ENCODE results near the gene TEAD1. TPM values are rescaled to one million over a fixed set of nuclear protein-coding genes. Genes with fewer than 3 reads are reported as not detected.

TEAD1 gene
- total and polyA plus RNA-seq, 9 of the 15 experiments (the other 6 are each of a cell fraction or from before 2014, with no cell fraction given) = 1.7 to 17.7 (median 10.8) TPM

GRCh38 chr11:12681466-12681865 lies 7.2 kb downstream of the TEAD1 start:
- Histone ChIP-seq H4K20me1 (replicated peaks; ENCODE audit: control insufficient read depth, insufficient read depth, low read length) (peaks cover 15% of the 10 kb centered on the region), H3K36me3 (ENCODE audit: control insufficient read depth, insufficient read depth, low read length) (0 out of 3 replicates have a peak, but pooled peaks cover 6% of the 10 kb centered on the region), H3K79me2 (ENCODE audit: control insufficient read depth, insufficient read depth, low read length) (peaks cover 28% of the 10 kb centered on the region), H3K9me1 (ENCODE audit: control insufficient read depth, insufficient read depth, low read length) (no peaks in the 10 kb centered on the region), H3K9ac (ENCODE audit: insufficient read depth in 1 of 2, low read depth in 2 of 2, low read length in 2 of 2) (peak overlapping the region in 1 of 2 experiments; percentile 30; a peak in 1 of 4 replicates), H3K4me2 (ENCODE audit: insufficient read depth, low read length) (no peak overlapping the region; the same call in 1 of the 2 replicates), H2AFZ (ENCODE audit: low read depth, low read length) (no peak overlapping the region), H3K27me3 (ENCODE audit: control insufficient read depth in 2 of 2, insufficient read depth in 2 of 2, low read length in 2 of 2) (no peaks in the 10 kb centered on the region), H3K27ac (ENCODE audit: extremely low read depth, low read depth, low read length) (no peak overlapping the region), H3K4me1 (replicated peaks in 1 of 2; ENCODE audit: control insufficient read depth in 2 of 2, insufficient read depth in 2 of 2, low read length in 2 of 2) (peaks cover 12 to 28% of the 10 kb centered on the region in 2 experiments; a peak in 4 of 5 replicates), H3K9me3 (replicated peaks; ENCODE audit: control insufficient read depth, insufficient read depth, low read depth, low read length) (no peaks in the 10 kb centered on the region), H3K4me3 (no peak overlapping the region)
- ChIA-PET CTCF (ENCODE audit: low intra/inter-chr PET ratio) (no interaction called here), POLR2A (interaction anchor here (1.4 to 2.4 kb wide), 2 partner anchors 11 to 88 kb away, joined by 3 to 7 read pairs; no protein-coding TSS in a partner anchor)
- FAIRE-seq (no peak), DNase-seq (ENCODE audit: extremely low read depth in 1 of 4, low spot score in 3 of 4) (no peak), ATAC-seq (no peak)
- BruUV-seq (replicated peaks) = no TSS peak
- 94% methylated on average over 4 of the region's 4 CpGs for WGBS (ENCODE audit: insufficient coverage, low coverage, missing lambda C conversion rate)
- TF ChIP-seq HMGN3 (IDR thresholded peaks at IDR 0.05; ENCODE audit: borderline replicate concordance, extremely low read depth, insufficient read length, low read depth, low read length) (no peak), ZNF408 (CRISPR knock-in tag; IDR thresholded peaks at IDR 0.05; ENCODE audit: low read depth) (no peak), ZKSCAN1 (IDR thresholded peaks at IDR 0.05; ENCODE audit: low read depth, low read length) (peak; percentile 81), ZNF311 (CRISPR knock-in tag; IDR thresholded peaks at IDR 0.05) (no peak), ZNF445 (CRISPR knock-in tag; IDR thresholded peaks at IDR 0.05; ENCODE audit: low read depth) (no peak), IRF1 (CRISPR knock-in tag; IDR thresholded peaks at IDR 0.05; ENCODE audit: borderline replicate concordance) (no peak)
- in situ Hi-C loops (cut with MboI) = no loop called here
- intact Hi-C loops (cut with micrococcal nuclease) = no loop called here
